Prostate gland (tissue), 2 donors: ENCODE results near the gene TJP3.

Experiments used
- CTCF ChIP-seq, 4 experiments: fragments of 200-600 bp in 2 of 4; fragments of 450-650 bp in 2 of 4; sonication (generic) in 2 of 4; IDR thresholded peaks; 1 replicate in 3 of 4; 2 replicates in 1 of 4; pipeline ENCODE4 v1.5.1; 2016 to 2019; ENCODE audit warnings: antibody characterized with exemption in 4 of 4, mild to moderate bottlenecking in 2 of 4, moderate library complexity in 2 of 4
- POLR2AphosphoS5 ChIP-seq: sonication (generic); formaldehyde crosslinking; IDR thresholded peaks from one replicate; pipeline ENCODE4 v1.6.1; 2017; ENCODE audit warnings: antibody characterized with exemption

GRCh38 chr19:3693025-3693925, 14.9 kb upstream of the TJP3 start:
- TF ChIP-seq CTCF (IDR thresholded peaks at IDR 0.05) (no peak), POLR2AphosphoS5 (no peak)
